ENCODE data around the gene MKRN2.
A peak's percentile ranks its signal among the peaks of the same experiment; 100 is the strongest.
"Not testable (repeated sequence)": the region's sequence is repeated elsewhere in the genome, so short reads cannot be mapped to it uniquely, and the experiment has no call there.

Gene MKRN2

GRCh38 chr3:12590096-12590495, 33.2 kb downstream of the MKRN2 start:
- DNase-seq = no peak

DNA sequence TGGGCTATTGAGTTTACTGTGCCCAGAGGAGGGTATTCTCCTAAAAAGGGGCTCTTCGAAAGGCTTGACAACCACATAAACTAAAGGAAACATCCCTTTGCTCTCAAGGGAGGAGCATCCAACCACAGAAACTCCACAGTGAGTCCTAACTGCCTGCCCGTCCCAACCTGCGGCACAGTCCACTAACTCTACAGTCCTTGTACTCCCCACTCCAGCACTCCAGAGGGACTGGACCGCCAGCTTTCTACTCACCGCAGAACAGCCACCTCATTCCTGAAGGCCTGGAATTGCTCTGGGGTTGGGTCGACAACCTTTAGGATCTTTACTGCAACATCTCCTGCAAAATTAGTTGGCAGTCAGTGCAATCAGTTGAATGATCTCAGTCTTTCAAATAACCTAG, 34.6 kb downstream of the MKRN2 start:
- no peak for DNase-seq

- DNase-seq = no peak
Measured at GRCh38 chr3:12591997-12592715, 35.3 kb downstream of the MKRN2 start.

- no peak for DNase-seq
Measured at GRCh38 chr3:12593473-12593872, 36.6 kb downstream of the MKRN2 start.

- DNase-seq = no peak
Measured at GRCh38 chr3:12598890-12599289, 42.0 kb downstream of the MKRN2 start.

- no peak for DNase-seq
Measured at GRCh38 chr3:12601072-12601471, 44.2 kb downstream of the MKRN2 start.

DNA sequence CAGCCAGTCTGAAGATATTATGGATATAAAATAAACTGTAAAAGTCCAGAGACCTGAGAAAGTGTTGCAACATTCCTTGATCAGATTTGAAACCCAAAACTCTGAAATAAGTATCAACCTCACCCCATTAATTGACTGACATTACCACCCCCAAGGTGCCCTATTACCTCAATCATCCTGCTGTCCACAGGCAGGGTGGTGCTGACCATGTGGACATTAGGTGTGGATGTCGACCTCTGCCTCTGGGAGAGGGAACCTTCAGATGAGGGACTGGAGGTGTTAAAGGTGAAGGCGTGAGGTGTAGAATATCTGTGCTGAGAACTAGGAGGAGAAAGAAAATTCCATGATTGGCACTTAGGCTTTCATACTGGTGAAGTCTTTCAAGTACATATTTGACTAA, 47.1 kb downstream of the MKRN2 start:
- no peak for DNase-seq

- no peak for DNase-seq
Measured at GRCh38 chr3:12608376-12608775, 51.5 kb downstream of the MKRN2 start.

- DNase-seq = no peak
Measured at GRCh38 chr3:12611117-12611516, 54.2 kb downstream of the MKRN2 start.

DNA sequence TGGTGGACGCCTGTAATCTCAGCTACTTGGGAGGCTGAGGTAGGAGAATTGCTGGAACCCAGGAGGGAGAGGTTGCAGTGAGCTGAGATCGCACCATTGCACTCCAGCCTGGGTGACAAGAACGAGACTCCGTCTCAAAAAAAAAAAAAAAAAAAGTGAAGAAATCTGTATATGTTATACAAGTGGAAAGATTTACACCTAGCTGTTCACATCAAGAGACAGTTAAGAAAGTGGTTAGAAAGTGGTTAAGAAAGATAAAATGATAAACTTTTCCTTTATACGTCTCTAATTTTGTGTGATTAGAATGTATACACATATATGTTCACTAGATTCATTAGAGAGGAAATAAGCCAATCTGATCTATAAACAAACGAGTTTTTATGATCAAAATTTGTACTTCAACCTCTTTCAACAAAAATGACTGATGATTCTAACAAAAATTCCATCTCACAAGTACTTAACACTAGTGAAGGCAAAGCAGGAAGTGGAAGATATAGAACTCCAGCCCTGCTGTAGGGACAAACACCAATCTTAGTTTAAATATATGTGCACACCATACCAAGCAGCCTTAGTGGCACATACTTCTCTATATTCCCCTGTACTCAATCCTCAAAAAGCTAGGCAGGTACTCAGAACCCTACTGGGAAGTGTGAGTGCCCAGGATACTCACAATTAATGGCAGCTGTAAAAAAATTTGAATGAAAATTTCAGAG, 55.8 kb downstream of the MKRN2 start:
- no peak for DNase-seq

DNA sequence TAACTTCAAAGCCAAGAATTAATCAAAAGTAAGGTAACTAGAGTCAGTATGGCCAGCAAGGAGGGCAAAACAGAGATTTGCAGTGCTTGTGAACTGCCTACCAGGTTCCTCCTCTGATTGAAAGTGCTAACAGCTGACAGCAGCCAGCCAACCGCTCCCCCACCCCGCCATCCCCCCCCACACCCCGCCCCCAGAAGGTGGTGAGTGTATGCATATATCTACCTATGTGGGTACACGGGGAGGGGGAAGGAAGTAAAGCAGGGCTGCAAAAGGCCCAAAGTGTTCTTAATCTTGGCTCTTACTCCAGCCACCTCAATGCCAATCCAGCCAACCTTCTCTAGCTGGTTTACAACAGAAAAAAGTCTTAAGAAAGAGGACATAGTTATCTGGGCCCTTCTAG, 56.4 kb downstream of the MKRN2 start:
- no peak for DNase-seq

DNA sequence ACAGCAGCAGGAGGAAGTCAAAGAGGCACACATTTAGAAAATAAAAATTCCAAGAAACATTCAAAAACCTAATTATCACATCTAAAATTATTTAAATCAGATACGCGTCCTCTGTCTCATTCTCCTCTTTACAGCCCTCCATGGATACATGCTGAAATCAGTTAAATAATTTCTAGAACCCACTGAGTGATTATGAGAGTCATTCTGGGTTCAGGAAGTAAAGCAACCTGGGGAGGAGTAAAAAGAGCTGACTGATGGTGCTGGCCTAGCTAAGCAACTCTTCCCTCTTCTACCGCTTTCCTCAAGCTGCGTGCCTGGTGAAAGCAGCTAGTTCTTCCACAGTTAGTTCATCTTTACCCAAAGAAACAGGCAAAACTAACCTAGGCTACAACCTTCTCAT, 58.4 kb downstream of the MKRN2 start:
- no peak for DNase-seq

- no peak for DNase-seq
Measured at GRCh38 chr3:12618426-12618825, 61.5 kb downstream of the MKRN2 start.

GRCh38 chr3:12620305-12620704, 63.4 kb downstream of the MKRN2 start:
- no peak for DNase-seq

- no peak for DNase-seq
Measured at GRCh38 chr3:12620729-12621128, 63.8 kb downstream of the MKRN2 start.

DNA sequence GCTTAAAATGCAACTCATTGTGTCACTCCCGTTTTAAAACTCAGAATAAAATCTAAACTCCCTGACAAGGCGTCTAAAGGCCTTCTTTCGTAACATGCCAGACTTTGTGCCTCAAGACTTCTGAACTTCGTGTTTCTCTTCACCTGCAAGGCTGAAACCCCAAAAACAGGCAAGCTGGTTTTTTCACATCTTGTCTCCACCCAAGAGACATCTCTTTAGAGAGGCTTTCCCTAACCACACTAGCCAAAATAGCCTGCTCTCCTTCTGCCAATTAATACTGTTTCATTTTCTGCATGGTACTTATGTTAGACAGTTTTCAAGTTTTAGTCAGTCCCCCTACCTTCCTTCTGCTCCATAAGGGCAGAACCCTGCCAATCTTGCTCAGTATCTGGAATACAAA, 65.4 kb downstream of the MKRN2 start:
- no peak for DNase-seq

- DNase-seq = no peak
Measured at GRCh38 chr3:12624056-12624455, 67.2 kb downstream of the MKRN2 start.

DNA sequence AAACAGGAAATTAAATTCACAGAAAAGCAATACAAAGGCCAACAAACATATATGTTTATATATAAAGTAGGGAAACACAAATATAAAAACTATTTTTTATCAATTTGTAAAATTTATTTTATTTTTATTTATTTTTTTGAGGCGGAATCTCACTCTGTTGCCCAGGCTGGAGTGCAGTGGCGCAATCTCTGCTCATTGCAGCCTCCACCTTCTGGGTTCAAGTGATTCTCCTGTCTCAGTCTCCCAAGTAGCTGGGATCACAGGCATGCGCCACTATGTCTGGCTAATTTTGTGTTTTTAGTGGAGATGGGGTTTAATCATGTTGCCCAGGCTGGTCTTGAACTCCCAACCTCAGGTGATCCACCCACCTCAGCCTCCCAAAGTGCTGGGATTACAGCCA, 68.1 kb downstream of the MKRN2 start:
- DNase-seq = not testable (repeated sequence)

DNA sequence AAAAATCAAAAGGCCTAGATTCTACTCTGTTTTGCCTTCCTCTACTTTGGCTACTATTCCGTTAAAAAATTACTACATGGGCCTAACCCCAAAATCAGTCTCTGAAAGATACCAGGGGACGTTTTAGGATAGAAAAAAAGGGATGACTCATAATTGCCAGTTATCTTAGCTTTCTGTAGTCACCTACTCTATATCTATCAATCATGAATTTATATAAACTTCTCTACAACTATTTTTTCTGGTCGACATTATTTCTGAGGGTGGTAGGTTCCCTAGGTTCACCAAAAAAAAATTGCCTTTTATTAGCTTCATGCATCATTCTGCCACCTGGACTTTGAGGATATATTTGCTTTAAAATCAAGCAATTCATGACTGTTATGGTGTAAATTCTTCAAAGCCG, 70.5 kb downstream of the MKRN2 start:
- no peak for DNase-seq

- no peak for DNase-seq
Measured at GRCh38 chr3:12628813-12629212, 71.9 kb downstream of the MKRN2 start.

GRCh38 chr3:12629560-12629959, 72.7 kb downstream of the MKRN2 start:
- peak; percentile 31 for DNase-seq

DNA sequence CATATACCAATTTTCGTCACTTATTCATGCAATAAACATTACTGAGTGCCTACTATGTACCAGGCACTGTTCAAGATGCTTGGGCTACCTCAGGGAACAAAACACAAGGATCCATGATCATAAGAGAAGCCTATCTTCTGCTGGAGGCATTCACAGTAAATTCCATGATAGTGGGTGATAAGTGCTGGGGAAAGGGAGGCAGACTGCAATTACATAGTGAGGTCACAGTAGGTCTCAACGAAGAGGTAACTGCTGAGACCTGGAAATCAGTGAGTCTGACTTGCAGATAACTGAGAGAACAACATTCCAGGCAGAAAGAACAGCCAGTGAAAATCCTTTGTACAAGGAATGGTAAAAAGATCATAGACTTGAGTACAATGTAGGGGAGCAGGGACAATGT, 73.4 kb downstream of the MKRN2 start:
- no peak for DNase-seq

DNA sequence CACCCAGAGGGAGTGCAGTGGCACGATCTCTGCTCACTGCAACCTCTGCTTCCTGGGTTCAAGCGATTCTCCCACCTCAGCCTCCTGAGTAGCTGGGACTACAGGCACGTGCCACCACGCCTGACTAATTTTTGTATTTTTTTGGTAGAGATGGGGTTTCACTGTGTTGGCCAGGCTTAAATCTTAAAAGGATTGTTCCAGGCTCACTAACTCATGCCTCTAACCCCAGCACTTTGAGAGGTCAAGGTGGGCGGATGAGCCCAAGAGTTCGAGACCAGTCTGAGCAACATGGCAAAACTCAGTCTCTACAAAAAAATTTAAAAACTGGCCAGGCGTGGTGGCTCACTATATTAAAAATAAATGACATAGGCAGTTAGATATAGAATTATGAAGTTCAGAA, 74.0 kb downstream of the MKRN2 start:
- not testable (repeated sequence) for DNase-seq

DNA sequence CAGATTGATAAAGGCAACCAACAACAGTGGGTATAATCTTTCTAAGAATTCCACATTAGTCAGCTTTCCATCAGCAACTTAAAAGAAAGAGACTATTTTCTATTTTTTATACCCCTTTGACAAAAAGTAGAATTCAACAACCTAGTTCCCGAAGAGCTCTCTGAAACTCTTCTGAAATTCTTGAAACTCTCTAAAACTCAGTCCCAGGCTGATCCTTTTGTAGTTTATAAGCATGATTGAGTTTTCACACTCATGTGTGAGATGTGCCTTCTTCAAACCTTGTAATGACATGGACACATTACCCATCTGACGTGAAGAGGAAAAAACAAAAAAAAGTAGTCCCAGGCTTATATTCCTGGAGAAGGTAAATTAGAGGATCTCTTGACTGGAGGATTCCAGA, 75.6 kb downstream of the MKRN2 start:
- DNase-seq = no peak

DNA sequence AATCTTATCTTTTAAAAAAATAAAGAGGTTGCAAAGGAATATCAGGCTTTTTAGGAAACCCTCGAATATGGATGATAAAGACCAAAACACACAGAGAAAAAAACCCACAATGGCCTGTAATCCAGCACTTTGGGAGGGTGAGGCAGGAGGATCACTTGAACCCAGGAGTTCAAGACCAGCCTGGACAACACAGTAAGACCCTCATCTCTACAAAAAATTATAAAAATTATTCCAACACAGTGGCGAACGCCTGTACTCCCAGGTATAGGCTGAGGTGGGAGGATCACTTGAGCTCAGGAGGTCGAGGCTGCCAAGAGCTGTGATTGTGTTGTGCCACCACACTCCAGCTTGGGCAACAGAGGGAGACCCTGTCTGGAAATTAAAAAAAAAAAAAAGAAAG, 76.2 kb downstream of the MKRN2 start:
- DNase-seq = no peak
